SU-DHL-6 (cell line): Measurements from ENCODE around the gene PRKACA.

Source experiments
- CTCF ChIP-seq: fragments of 200-600 bp; sonication (generic); IDR thresholded peaks from one replicate; pipeline ENCODE4 v1.5.1; 2017; ENCODE audit warnings: antibody characterized with exemption, mild to moderate bottlenecking, low read length, moderate library complexity; ENCODE audit not compliant: insufficient read depth, poor library complexity, severe bottlenecking
- EZH2phosphoT487 ChIP-seq: fragments of 200-600 bp; sonication (generic), shearing (Covaris generic); conservative IDR thresholded peaks from 2 replicates; pipeline ENCODE4 v1.6.1; 2018; ENCODE audit warnings: mild to moderate bottlenecking, antibody characterized with exemption, low read length, moderate library complexity, mixed read lengths

GRCh38 chr19:14111486-14111885 lies 6.1 kb downstream of the PRKACA start:
- TF ChIP-seq EZH2phosphoT487, result no peak
- no peak for TF ChIP-seq CTCF
